Measurements from ENCODE around the gene CABP7. TPM values are rescaled to one million over a fixed set of nuclear protein-coding genes. Genes with fewer than 3 reads are reported as not detected.

Gene CABP7
- total and polyA plus RNA-seq, 2 of the 13 experiments (the other 11 are each of a cell fraction or from before 2014, with no cell fraction given): 0.08 TPM; not detected in 1

DNA sequence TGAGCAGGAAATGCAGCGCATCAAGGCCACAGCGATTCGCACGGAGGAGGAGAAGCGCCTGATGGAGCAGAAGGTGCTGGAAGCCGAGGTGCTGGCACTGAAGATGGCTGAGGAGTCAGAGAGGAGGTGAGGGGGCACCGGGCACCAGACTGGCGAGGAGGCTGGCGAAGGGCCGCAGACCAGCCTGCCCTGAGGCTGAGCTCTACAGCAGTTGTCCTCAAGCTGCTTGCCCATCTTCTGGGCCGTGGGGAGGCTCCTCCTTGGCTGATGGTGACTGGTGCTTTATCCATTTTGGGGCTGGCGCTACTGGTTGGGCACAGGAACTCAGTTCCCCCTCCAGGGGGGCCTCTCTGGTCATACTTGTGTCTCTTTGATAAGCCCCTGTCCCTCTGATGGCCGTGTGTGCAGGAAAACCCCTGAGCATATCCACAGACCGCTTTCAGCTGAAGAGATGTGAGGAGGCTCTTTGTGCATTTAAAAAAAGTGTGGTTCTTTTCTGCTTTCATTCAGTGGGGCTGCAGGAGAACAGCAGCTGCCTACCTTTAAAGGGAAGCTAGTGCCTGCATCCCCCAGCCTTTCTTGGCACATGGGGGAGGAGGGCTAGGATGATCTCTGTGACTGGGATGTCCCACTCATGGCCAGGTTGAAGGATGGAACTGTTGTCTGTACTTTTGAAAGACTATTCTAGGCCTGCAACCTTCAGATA lies 46.3 kb upstream of the CABP7 start:
- WGBS (ENCODE audit: low lambda C conversion rate): 98% methylated on average over 12 of the region's 14 CpGs
- TF ChIP-seq THAP11 (CRISPR knock-in tag; IDR thresholded peaks at IDR 0.05) (no peak), ZNF616 (CRISPR knock-in tag; IDR thresholded peaks at IDR 0.05; ENCODE audit: low read depth) (no peak), MYNN (CRISPR knock-in tag; IDR thresholded peaks at IDR 0.05; ENCODE audit: low read depth) (no peak), PTBP1 (IDR thresholded peaks at IDR 0.05; ENCODE audit: low read depth, low read length, poor library complexity, severe bottlenecking) (no peak), MIER3 (CRISPR knock-in tag; IDR thresholded peaks at IDR 0.05; ENCODE audit: borderline replicate concordance) (no peak), KAT8 (CRISPR knock-in tag; IDR thresholded peaks at IDR 0.05) (no peak)
- no peak for DNase-seq (ENCODE audit: low spot score)
- Histone ChIP-seq H3K4me2 (ENCODE audit: low read depth, low read length) (no peak overlapping the region), H2AFZ (ENCODE audit: low read length) (no peak overlapping the region), H4K20me1 (ENCODE audit: insufficient read depth, low read length) (no peaks in the 10 kb centered on the region), H3K9ac (ENCODE audit: insufficient read depth, low read depth, low read length) (no peak overlapping the region), H3K27ac (ENCODE audit: extremely low read length, insufficient read depth, low read length) (no peak overlapping the region), H3K79me2 (ENCODE audit: insufficient read depth, low read length) (no peaks in the 10 kb centered on the region), H3K27me3 (ENCODE audit: control insufficient read depth in 1 of 2, insufficient read depth in 2 of 2, low read length in 2 of 2) (no peaks in the 10 kb centered on the region; a peak in 1 of 5 replicates), H3K9me3 (ENCODE audit: low read length) (no peaks in the 10 kb centered on the region), H3K4me3 (replicated peaks in 1 of 3; ENCODE audit: insufficient read depth in 1 of 3, low read depth in 2 of 3, low read length in 3 of 3) (no peak overlapping the region), H3K36me3 (replicated peaks in 1 of 2; ENCODE audit: control insufficient read depth in 1 of 2, insufficient read depth in 2 of 2, low read length in 2 of 2) (peaks cover 33 to 72% of the 10 kb centered on the region in 2 experiments), H3K4me1 (ENCODE audit: insufficient read depth, low read length) (no peaks in the 10 kb centered on the region)
- CTCF ChIA-PET (ENCODE audit: low intra/inter-chr PET ratio, low total read pairs): no interaction called here
- intact Hi-C loops (cut with micrococcal nuclease; ENCODE audit: unreplicated experiment): no loop called here
- POLR2A ChIA-PET: no interaction called here
- ATAC-seq: no peak
- no peak for FAIRE-seq
- no TSS peak for BruUV-seq (replicated peaks)
- in situ Hi-C loops (cut with HindIII; ENCODE audit: extremely low pct_ligation_motif_present, low pct_unique_long_range_greater_than_20kb): no loop called here

DNA sequence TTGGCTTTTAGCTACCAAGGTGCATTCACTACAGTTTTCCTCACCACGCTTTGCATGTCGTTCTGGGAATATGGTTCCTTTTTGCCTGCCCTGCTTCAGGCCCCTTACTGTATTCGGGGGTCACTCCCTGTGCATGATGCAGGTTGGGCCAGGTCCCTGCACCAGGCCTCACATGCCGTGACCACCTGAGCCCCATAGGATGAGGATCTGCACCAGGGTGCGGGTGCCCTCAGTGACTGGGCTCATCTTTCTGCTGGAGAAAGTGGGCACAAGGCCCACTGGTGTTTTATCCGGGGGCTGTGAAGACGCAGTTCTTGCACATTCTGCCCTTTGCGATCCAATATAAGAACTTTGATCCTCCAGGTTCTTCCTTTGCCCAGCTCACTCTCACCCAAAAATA lies 45.7 kb upstream of the CABP7 start:
- Histone ChIP-seq H3K79me2 (ENCODE audit: insufficient read depth, low read length) (no peaks in the 10 kb centered on the region), H3K27me3 (ENCODE audit: control insufficient read depth in 1 of 2, insufficient read depth in 2 of 2, low read length in 2 of 2) (no peaks in the 10 kb centered on the region), H3K36me3 (replicated peaks in 1 of 2; ENCODE audit: control insufficient read depth in 1 of 2, insufficient read depth in 2 of 2, low read length in 2 of 2) (peaks cover 32 to 72% of the 10 kb centered on the region in 2 experiments), H3K9ac (ENCODE audit: insufficient read depth, low read depth, low read length) (no peak overlapping the region), H3K4me1 (ENCODE audit: insufficient read depth, low read length) (no peaks in the 10 kb centered on the region), H4K20me1 (ENCODE audit: insufficient read depth, low read length) (no peaks in the 10 kb centered on the region), H3K27ac (ENCODE audit: extremely low read length, insufficient read depth, low read length) (no peak overlapping the region), H2AFZ (ENCODE audit: low read length) (no peak overlapping the region), H3K4me3 (replicated peaks in 1 of 3; ENCODE audit: insufficient read depth in 1 of 3, low read depth in 2 of 3, low read length in 3 of 3) (no peak overlapping the region), H3K9me3 (ENCODE audit: low read length) (no peaks in the 10 kb centered on the region), H3K4me2 (ENCODE audit: low read depth, low read length) (no peak overlapping the region)
- FAIRE-seq (no peak), ATAC-seq (no peak), DNase-seq (ENCODE audit: low spot score) (no peak)
- TF ChIP-seq XBP1 (CRISPR knock-in tag; IDR thresholded peaks at IDR 0.05) (no peak), RFXANK (CRISPR knock-in tag; IDR thresholded peaks at IDR 0.05) (no peak)
- in situ Hi-C loops (cut with HindIII; ENCODE audit: extremely low pct_ligation_motif_present, low pct_unique_long_range_greater_than_20kb) (no loop called here), intact Hi-C loops (cut with micrococcal nuclease; ENCODE audit: unreplicated experiment) (no loop called here)
- no TSS peak for BruUV-seq (replicated peaks)
- CTCF ChIA-PET (ENCODE audit: low intra/inter-chr PET ratio, low total read pairs): no interaction called here
- POLR2A ChIA-PET: no interaction called here
- 98% methylated on average over 7 of the region's 8 CpGs for WGBS (ENCODE audit: low lambda C conversion rate)
